Fibroblast of lung (primary cell): Measurements from ENCODE around the gene NTSR2.

Source experiments
- CTCF ChIP-seq, 2 donors: IDR thresholded peaks in 1 of 2; conservative IDR thresholded peaks in 1 of 2; 1 replicate in 1 of 2; 2 replicates in 1 of 2; pipeline ENCODE4 v1.5.1; 2011 to 2012; ENCODE audit warnings: low read length in 2 of 2, control low read depth in 1 of 2, inconsistent platforms in 1 of 2, low read depth in 1 of 2, mild to moderate bottlenecking in 1 of 2
- EZH2 ChIP-seq: IDR thresholded peaks from 2 replicates; pipeline ENCODE4 v1.5.1; 2012; ENCODE audit warnings: low read length, control low read depth, mild to moderate bottlenecking; ENCODE audit errors: missing control alignments

DNA sequence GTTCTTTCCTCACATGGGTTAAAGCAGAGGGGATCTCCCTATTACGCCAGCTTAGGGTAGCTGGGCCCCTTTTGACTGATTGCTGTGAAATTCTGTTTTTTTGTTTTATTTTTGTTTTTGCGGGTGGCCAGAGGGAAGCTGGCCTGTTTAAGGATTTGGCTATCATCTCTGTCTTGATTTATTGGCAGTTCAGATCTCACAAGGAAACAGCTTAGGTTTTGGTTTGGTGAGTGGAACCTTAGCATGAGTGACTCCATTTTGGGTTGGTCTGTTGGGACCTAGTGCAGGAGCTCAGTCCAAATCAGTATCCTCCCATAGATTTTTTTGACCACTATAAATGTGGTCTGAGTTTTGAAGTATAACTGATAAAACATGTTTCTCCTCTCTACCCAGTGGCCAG lies 25.6 kb upstream of the NTSR2 start:
- no peak for TF ChIP-seq CTCF (conservative IDR thresholded peaks at IDR 0.05 in 1 of 2, IDR thresholded peaks at IDR 0.05 in 1 of 2; ENCODE audit: low read depth in 1 of 2, low read length in 2 of 2)
- TF ChIP-seq EZH2: no peak
